K562 (cell line): Measurements from ENCODE around the gene TUBB8B. TPM values are rescaled to one million over a fixed set of nuclear protein-coding genes. Genes with fewer than 3 reads are reported as not detected.
"Not testable (repeated sequence)": the region's sequence is repeated elsewhere in the genome, so short reads cannot be mapped to it uniquely, and the experiment has no call there.

Experiments
- ATAC-seq: fragments of 200-7000 bp; cut with Tn5 transposase; 3 replicates; pipeline ENCODE4 v1.9.1; 2020; ENCODE audit warnings: moderate library complexity
- BruUV-seq: library from RNA; stranded (reverse); fragments of 400-500 nt; replicated peaks from 2 replicates; lab custom pipeline; 2021; lab: Mats Ljungman, UMichigan
- CTCF ChIA-PET: fragments of 300-600 bp; formaldehyde crosslinking; extraction: SDS; loops from one replicate; lab custom pipeline; 2021; ENCODE audit warnings: low intra/inter-chr PET ratio; lab: Yijun Ruan, JAX
- POLR2A ChIA-PET: fragments of 300-600, 350-650 bp; sonication (Branson Sonifier 250); formaldehyde crosslinking; extraction: SDS; loops from one replicate; lab custom pipeline; 2021; ENCODE audit warnings: antibody characterized with exemption, inconsistent platforms; lab: Yijun Ruan, JAX
- DNase-seq, 4 experiments: peaks; one replicate each; pipeline versions ENCODE4 v3.0.0 to v3.0.0-alpha.2; 2011 to 2018; ENCODE audit warnings: low spot score in 3 of 4, mixed read lengths in 3 of 4; ENCODE audit errors: extremely low read depth in 1 of 4
- FAIRE-seq: peaks from 2 replicates; lab custom pipeline; 2011; peaks lifted over from hg19 to GRCh38; lab: Jason Lieb, UNC
- H2AFZ ChIP-seq: 2 replicates; pipeline ENCODE4 v1.6.0; 2011; ENCODE audit warnings: low read depth, low read length, control low read depth, inconsistent platforms
- H3K27ac ChIP-seq: fragments of 200-600 bp; 3 replicates; pipeline ENCODE4 v1.8.0; 2011; ENCODE audit warnings: low read depth, mild to moderate bottlenecking, control low read depth, inconsistent platforms, low read length, moderate library complexity, mixed read lengths; ENCODE audit errors: extremely low read depth
- H3K27me3 ChIP-seq, 2 experiments: fragments of 300-600 bp in 1 of 2; 2 replicates in 1 of 2; 3 replicates in 1 of 2; pipeline versions ENCODE4 v1.6.0 to v1.8.0; 2011; ENCODE audit warnings: inconsistent platforms in 2 of 2, low read length in 2 of 2, mild to moderate bottlenecking in 1 of 2, mixed read lengths in 1 of 2, moderate library complexity in 1 of 2; ENCODE audit not compliant: control insufficient read depth in 2 of 2, insufficient read depth in 2 of 2
- H3K36me3 ChIP-seq: fragments of 300-600 bp; 3 replicates; pipeline ENCODE4 v1.8.0; 2011; ENCODE audit warnings: mild to moderate bottlenecking, low read length, inconsistent platforms; ENCODE audit not compliant: control insufficient read depth, insufficient read depth
- H3K4me1 ChIP-seq, 2 experiments: fragments of 200-600 bp in 1 of 2; replicated peaks in 1 of 2; 2 replicates in 1 of 2; 3 replicates in 1 of 2; pipeline versions ENCODE4 v1.5.1 to v1.8.0; 2011; ENCODE audit warnings: inconsistent platforms in 2 of 2, low read length in 2 of 2, mild to moderate bottlenecking in 1 of 2, mixed read lengths in 1 of 2, moderate library complexity in 1 of 2; ENCODE audit not compliant: control insufficient read depth in 2 of 2, insufficient read depth in 2 of 2
- H3K4me2 ChIP-seq: 2 replicates; pipeline ENCODE4 v1.6.1; 2011; ENCODE audit warnings: low read length, control low read depth, inconsistent platforms, mixed read lengths; ENCODE audit not compliant: insufficient read depth
- H3K4me3 ChIP-seq: fragments of 200-600 bp; sonication (generic), shearing (Covaris generic); 2 replicates; pipeline ENCODE4 v1.5.1; 2016; ENCODE audit warnings: control low read depth, inconsistent platforms
- H3K79me2 ChIP-seq: fragments of 200-600 bp; 3 replicates; pipeline ENCODE4 v1.8.0; 2011; ENCODE audit warnings: low read length, inconsistent platforms; ENCODE audit not compliant: control insufficient read depth, insufficient read depth
- H3K9ac ChIP-seq, 2 experiments: 2 replicates each; pipeline versions ENCODE4 v1.6.0 to v1.6.1; 2011; ENCODE audit warnings: low read depth in 2 of 2, low read length in 2 of 2, control low read depth in 1 of 2, inconsistent platforms in 1 of 2, mild to moderate bottlenecking in 1 of 2, mixed read lengths in 1 of 2; ENCODE audit not compliant: insufficient read depth in 1 of 2
- H3K9me1 ChIP-seq: one replicate; pipeline ENCODE4 v1.6.0; 2011; ENCODE audit warnings: inconsistent platforms, mild to moderate bottlenecking, low read length, moderate library complexity; ENCODE audit not compliant: control insufficient read depth, insufficient read depth
- H3K9me3 ChIP-seq: replicated peaks from 2 replicates; pipeline ENCODE4 v1.5.1; 2011; ENCODE audit warnings: low read depth, low read length, inconsistent platforms; ENCODE audit not compliant: control insufficient read depth, insufficient read depth
- H4K20me1 ChIP-seq: replicated peaks from 2 replicates; pipeline ENCODE4 v1.6.1; 2011; ENCODE audit warnings: low read length, inconsistent platforms, mixed read lengths; ENCODE audit not compliant: control insufficient read depth, insufficient read depth
- WGBS: fragments of 100-300 bp; shearing (Covaris generic); methylation state at CpG from one replicate; pipeline ENCODE4 v1.1.6; 2016; ENCODE audit warnings: low coverage, mixed read lengths; ENCODE audit not compliant: insufficient coverage; ENCODE audit errors: missing lambda C conversion rate; 5-methylcytosine and 5-hydroxymethylcytosine counted together
- in situ Hi-C: fragments of 300-500 bp; cut with MboI; formaldehyde crosslinking; loops from 4 replicates; pipeline ENCODE4 v1.15.0; 2018; ENCODE audit warnings: inconsistent platforms, mixed read lengths
- intact Hi-C: fragments of 100-400 bp; cut with micrococcal nuclease; formaldehyde crosslinking; loops from 2 replicates; pipeline ENCODE4 v1.14.2; 2022
- polyA plus RNA-seq, 8 experiments: library from polyadenylated mRNA; depleted of rRNA in 4 of 8; stranded (reverse) in 5 of 8; unstranded in 3 of 8; fragments of >200 nt; fragmentation: Nextera tagmentation in 2 of 8; fragmentation: Illumina TruSeq in 1 of 8; extraction: Ambion mirVana in 2 of 8; extraction: Trizol in 1 of 8; gene quantifications; 2 replicates each; pipeline versions ENCODE4 v1.2.1 to v1.2.3, GENCODE V29; 2011 to 2014; ENCODE audit warnings: inconsistent platforms in 1 of 8, missing spikeins in 1 of 8
- total RNA-seq, 7 experiments: library from RNA; depleted of rRNA in 6 of 7; stranded (reverse); fragments of >200 nt in 6 of 7; fragmentation: Illumina TruSeq in 2 of 7; extraction: Trizol in 2 of 7; gene quantifications; 2 replicates each; pipeline versions ENCODE4 v1.2.1 to v1.2.3, GENCODE V29; 2011 to 2021; ENCODE audit warnings: low replicate concordance in 1 of 7

Gene TUBB8B
- total and polyA plus RNA-seq, 9 of the 15 experiments (the other 6 are each of a cell fraction or from before 2014, with no cell fraction given): 0.08 TPM; not detected in 8

DNA sequence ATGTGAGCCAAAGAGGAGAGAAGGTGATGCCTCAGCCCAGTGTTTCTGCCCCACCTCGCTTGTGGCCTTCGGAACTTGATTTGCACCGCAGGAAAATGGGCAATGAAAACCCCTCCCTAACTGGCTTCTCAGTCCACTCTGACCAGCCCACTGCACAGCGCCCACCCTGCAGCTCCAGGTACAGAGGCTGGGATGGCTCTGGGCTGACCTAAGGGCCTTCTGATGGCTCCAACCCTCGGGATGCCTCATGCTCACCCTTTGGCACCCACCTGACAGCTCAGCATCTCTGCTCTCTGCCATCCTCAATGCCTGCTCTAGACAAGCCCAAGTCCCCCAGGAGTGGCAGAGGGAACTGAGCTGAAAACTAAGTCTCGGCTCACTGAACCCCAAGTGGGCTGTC, 36.2 kb downstream of the TUBB8B start:
- BruUV-seq, intact Hi-C loops, POLR2A ChIA-PET, H3K36me3 ChIP-seq, in situ Hi-C loops, H3K9me3 ChIP-seq, DNase-seq, H3K9me1 ChIP-seq, H3K4me1 ChIP-seq, H2AFZ ChIP-seq, H3K4me3 ChIP-seq, H3K27me3 ChIP-seq, H3K79me2 ChIP-seq, H4K20me1 ChIP-seq, H3K27ac ChIP-seq, H3K4me2 ChIP-seq, CTCF ChIA-PET, FAIRE-seq, H3K9ac ChIP-seq, ATAC-seq: not testable (repeated sequence)
- WGBS: no CpG with 5 or more reads among the region's 6 CpGs

DNA sequence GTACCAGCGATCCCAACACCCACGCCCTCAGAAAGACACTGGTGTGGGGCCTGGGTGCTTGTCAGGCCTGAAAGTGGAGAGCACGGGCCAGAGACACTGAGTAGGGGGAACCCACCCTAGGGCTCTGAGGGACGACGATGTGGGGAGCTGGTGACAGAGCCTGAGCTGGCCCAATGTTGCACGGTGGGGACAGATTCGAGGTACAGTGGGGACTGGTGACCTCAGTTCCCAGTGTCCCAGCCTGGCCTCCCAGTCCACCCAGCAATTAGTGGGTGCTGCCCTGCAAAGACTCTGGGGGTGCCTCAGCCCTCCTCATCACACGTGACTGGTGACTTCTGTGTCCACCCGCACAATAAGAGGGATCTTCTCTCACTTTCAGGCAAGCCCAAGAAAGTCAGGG, 36.6 kb downstream of the TUBB8B start:
- BruUV-seq, FAIRE-seq, POLR2A ChIA-PET: not testable (repeated sequence)

DNA sequence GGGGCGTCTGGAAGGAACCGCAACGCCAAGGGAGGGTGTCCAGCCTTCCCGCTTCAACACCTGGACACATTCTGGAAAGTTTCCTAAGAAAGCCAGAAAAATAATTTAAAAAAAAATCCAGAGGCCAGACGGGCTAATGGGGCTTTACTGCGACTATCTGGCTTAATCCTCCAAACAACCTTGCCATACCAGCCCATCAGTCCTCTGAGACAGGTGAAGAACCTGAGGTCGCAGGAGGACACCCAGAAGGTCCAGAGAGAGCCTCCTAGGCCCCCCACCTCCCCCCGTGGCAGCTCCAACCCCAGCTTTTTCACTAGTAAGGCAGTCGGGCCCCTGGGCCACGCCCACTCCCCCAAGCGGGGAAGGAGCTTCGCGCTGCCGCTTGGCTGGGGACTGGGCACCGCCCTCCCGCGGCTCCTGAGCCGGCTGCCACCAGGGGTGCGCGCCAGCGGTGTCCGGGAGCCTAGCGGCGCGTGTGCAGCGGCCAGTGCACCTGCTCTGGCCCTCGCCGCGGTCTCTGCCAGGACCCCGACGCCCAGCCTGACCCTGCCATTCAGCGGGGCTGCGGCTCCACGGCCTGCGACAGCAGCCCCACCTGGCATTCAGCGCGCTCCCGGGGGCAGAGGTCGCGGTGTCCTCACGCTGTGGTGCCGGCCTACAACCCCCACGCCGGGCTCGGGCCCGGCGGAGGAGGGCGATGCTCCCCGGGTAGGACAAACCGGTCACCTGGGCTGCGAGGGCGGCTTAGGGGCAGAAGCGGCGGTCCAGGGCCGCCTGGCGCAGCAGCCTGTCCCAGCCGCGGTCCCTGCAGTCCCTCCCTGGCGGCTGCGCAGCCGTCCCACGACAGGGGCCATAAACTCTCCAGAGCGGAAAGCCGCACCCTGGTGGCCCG, 37.8 kb downstream of the TUBB8B start:
- not testable (repeated sequence) for H3K4me1 ChIP-seq, H3K9ac ChIP-seq

More for the DNA sequence above, 36.6 kb downstream of the TUBB8B start:
- H3K9me3 ChIP-seq, H4K20me1 ChIP-seq, CTCF ChIA-PET, H3K27me3 ChIP-seq, H3K36me3 ChIP-seq, H3K79me2 ChIP-seq, DNase-seq, ATAC-seq, H3K4me2 ChIP-seq, H3K27ac ChIP-seq, intact Hi-C loops, H3K9me1 ChIP-seq, H3K4me1 ChIP-seq, in situ Hi-C loops, H3K4me3 ChIP-seq, H2AFZ ChIP-seq, H3K9ac ChIP-seq: not testable (repeated sequence)
- WGBS: no CpG with 5 or more reads among the region's 9 CpGs

More for the DNA sequence above, 37.8 kb downstream of the TUBB8B start:
- H3K79me2 ChIP-seq, H3K27me3 ChIP-seq, CTCF ChIA-PET, H4K20me1 ChIP-seq, in situ Hi-C loops, H3K4me3 ChIP-seq, POLR2A ChIA-PET, H3K9me1 ChIP-seq, H3K36me3 ChIP-seq, H2AFZ ChIP-seq, H3K4me2 ChIP-seq, BruUV-seq, FAIRE-seq, H3K9me3 ChIP-seq, ATAC-seq, intact Hi-C loops, DNase-seq, H3K27ac ChIP-seq: not testable (repeated sequence)
- 59% methylated on average over 4 of the region's 65 CpGs for WGBS
